ENCODE results near the gene TLE2.

GRCh38 chr19:2969104-2969504 lies 60.0 kb downstream of the TLE2 start:
- TF ChIP-seq ZNF274 (IDR thresholded peaks at IDR 0.05; ENCODE audit: low read depth, low read length) (no peak), YY1 (IDR thresholded peaks at IDR 0.05; ENCODE audit: insufficient read depth, insufficient read length) (no peak), SUZ12 (IDR thresholded peaks at IDR 0.05; ENCODE audit: extremely low read depth, insufficient read depth, insufficient read length) (no peak)
